ENCODE data around the gene TASP1. TPM values are rescaled to one million over a fixed set of nuclear protein-coding genes. Genes with fewer than 3 reads are reported as not detected.

The TASP1 gene
- polyA plus RNA-seq, 1 donor (not counting 4 experiments of a cell fraction or from before 2014, with no cell fraction given): 17.4 TPM

- no peak for DNase-seq (ENCODE audit: low read depth, low spot score)
- TF ChIP-seq EZH2 (IDR thresholded peaks at IDR 0.05; ENCODE audit: low read length) (no peak), CTCF (optimal IDR thresholded peaks at IDR 0.05 in 1 of 3, IDR thresholded peaks at IDR 0.05 in 1 of 3, conservative IDR thresholded peaks at IDR 0.05 in 1 of 3; ENCODE audit: extremely low read depth in 1 of 3, insufficient read depth in 2 of 3, low read length in 3 of 3) (no peak)
- H4K20me1 ChIP-seq (ENCODE audit: control insufficient read depth, extremely low read depth, insufficient read depth, low read length): no peaks in the 10 kb centered on the region
- no peaks in the 10 kb centered on the region for H3K79me2 ChIP-seq (ENCODE audit: control insufficient read depth, insufficient read depth, low read length)
- H3K27ac ChIP-seq (ENCODE audit: control insufficient read depth, insufficient read depth, low read length): no peak overlapping the region
- no peak overlapping the region for H3K9ac ChIP-seq (ENCODE audit: control insufficient read depth, extremely low read depth, insufficient read depth, low read length)
- no peaks in the 10 kb centered on the region for H3K9me1 ChIP-seq (ENCODE audit: control insufficient read depth, extremely low read depth, insufficient read depth, low read length)
- H3K4me3 ChIP-seq (ENCODE audit: control insufficient read depth in 2 of 3, extremely low read depth in 1 of 3, insufficient read depth in 2 of 3, low read depth in 1 of 3, low read length in 3 of 3): no peak overlapping the region
- no peaks in the 10 kb centered on the region for H3K27me3 ChIP-seq (ENCODE audit: control insufficient read depth, extremely low read depth, insufficient read depth, low read length)
- no peak overlapping the region for H2AFZ ChIP-seq (ENCODE audit: control insufficient read depth, low read length)
- H3K9me3 ChIP-seq (ENCODE audit: control insufficient read depth, low read depth, low read length): no peaks in the 10 kb centered on the region
- no peak overlapping the region for H3K4me2 ChIP-seq (ENCODE audit: control insufficient read depth, extremely low read depth, insufficient read depth, low read depth, low read length)
- no peaks in the 10 kb centered on the region for H3K4me1 ChIP-seq (ENCODE audit: control insufficient read depth, extremely low read depth, insufficient read depth, low read length)
- no peak for FAIRE-seq
- dilution Hi-C loops (cut with MboI; ENCODE audit: extremely low pct_ligation_motif_present, low sequenced_read_pairs): no loop called here
- no peaks in the 10 kb centered on the region for H3K36me3 ChIP-seq (ENCODE audit: control insufficient read depth in 2 of 2, extremely low read depth in 1 of 2, insufficient read depth in 2 of 2, low read length in 2 of 2)
These were observed 18.1 kb upstream of the TASP1 start for GRCh38 chr20:13656721-13657368.

- Histone ChIP-seq H3K36me3 (ENCODE audit: control insufficient read depth in 2 of 2, extremely low read depth in 1 of 2, insufficient read depth in 2 of 2, low read length in 2 of 2) (no peaks in the 10 kb centered on the region), H3K27ac (ENCODE audit: control insufficient read depth, insufficient read depth, low read length) (no peak overlapping the region), H3K9ac (ENCODE audit: control insufficient read depth, extremely low read depth, insufficient read depth, low read length) (no peak overlapping the region), H3K4me1 (ENCODE audit: control insufficient read depth, extremely low read depth, insufficient read depth, low read length) (no peaks in the 10 kb centered on the region), H2AFZ (ENCODE audit: control insufficient read depth, low read length) (no peak overlapping the region), H3K9me3 (ENCODE audit: control insufficient read depth, low read depth, low read length) (no peaks in the 10 kb centered on the region), H3K4me3 (ENCODE audit: control insufficient read depth in 2 of 3, extremely low read depth in 1 of 3, insufficient read depth in 2 of 3, low read depth in 1 of 3, low read length in 3 of 3) (no peak overlapping the region), H4K20me1 (ENCODE audit: control insufficient read depth, extremely low read depth, insufficient read depth, low read length) (no peaks in the 10 kb centered on the region), H3K27me3 (ENCODE audit: control insufficient read depth, extremely low read depth, insufficient read depth, low read length) (no peaks in the 10 kb centered on the region), H3K4me2 (ENCODE audit: control insufficient read depth, extremely low read depth, insufficient read depth, low read depth, low read length) (no peak overlapping the region), H3K79me2 (ENCODE audit: control insufficient read depth, insufficient read depth, low read length) (no peaks in the 10 kb centered on the region), H3K9me1 (ENCODE audit: control insufficient read depth, extremely low read depth, insufficient read depth, low read length) (no peaks in the 10 kb centered on the region)
- DNase-seq (ENCODE audit: low read depth, low spot score) (no peak), FAIRE-seq (no peak)
- dilution Hi-C loops (cut with MboI; ENCODE audit: extremely low pct_ligation_motif_present, low sequenced_read_pairs): no loop called here
- TF ChIP-seq CTCF (optimal IDR thresholded peaks at IDR 0.05 in 1 of 3, IDR thresholded peaks at IDR 0.05 in 1 of 3, conservative IDR thresholded peaks at IDR 0.05 in 1 of 3; ENCODE audit: extremely low read depth in 1 of 3, insufficient read depth in 2 of 3, low read length in 3 of 3) (no peak), EZH2 (IDR thresholded peaks at IDR 0.05; ENCODE audit: low read length) (no peak)
These were observed 15.8 kb upstream of the TASP1 start for GRCh38 chr20:13654463-13655023.
